GM12892 (cell line): ENCODE data around the gene GRXCR1.

Experiments used
- DNase-seq: peaks from one replicate; pipeline ENCODE4 v3.0.0; 2011; ENCODE audit not compliant: insufficient read length
- FAIRE-seq: peaks from 2 replicates; lab custom pipeline; 2011; peaks lifted over from hg19 to GRCh38; lab: Jason Lieb, UNC
- POLR2A ChIP-seq: IDR thresholded peaks from 2 replicates; pipeline ENCODE4 v1.6.1; 2011; ENCODE audit warnings: low read depth, low read length, control low read depth
- POLR2AphosphoS5 ChIP-seq: IDR thresholded peaks from 2 replicates; pipeline ENCODE4 v1.6.1; 2011; ENCODE audit warnings: low read depth, low read length, control low read depth
- TAF1 ChIP-seq: IDR thresholded peaks from 2 replicates; pipeline ENCODE4 v1.6.1; 2011; ENCODE audit warnings: low read depth, mild to moderate bottlenecking, control low read depth, low read length, borderline replicate concordance

The GRXCR1 gene

GRCh38 chr4:42953321-42953720 is 60.8 kb downstream of the GRXCR1 start:
- FAIRE-seq, result no peak
- no peak for TF ChIP-seq POLR2AphosphoS5
- TF ChIP-seq POLR2A, result no peak
- no peak for TF ChIP-seq TAF1
- DNase-seq, result no peak

GRCh38 chr4:42954963-42955669 is 62.6 kb downstream of the GRXCR1 start:
- no peak for FAIRE-seq
- no peak for DNase-seq
- no peak for TF ChIP-seq POLR2AphosphoS5
- no peak for TF ChIP-seq POLR2A
- TF ChIP-seq TAF1, result no peak

- FAIRE-seq, result no peak
- no peak for TF ChIP-seq POLR2A
- TF ChIP-seq TAF1, result no peak
- TF ChIP-seq POLR2AphosphoS5, result no peak
- DNase-seq, result no peak
Measured at GRCh38 chr4:42955746-42956505, 63.4 kb downstream of the GRXCR1 start.

- FAIRE-seq (no peak), DNase-seq (no peak)
- TF ChIP-seq POLR2A (no peak), TAF1 (no peak), POLR2AphosphoS5 (no peak)
Measured at GRCh38 chr4:42965326-42965725, 72.8 kb downstream of the GRXCR1 start.

GRCh38 chr4:42985976-42986375 is 93.5 kb downstream of the GRXCR1 start:
- FAIRE-seq (no peak), DNase-seq (no peak)
- TF ChIP-seq TAF1 (no peak), POLR2AphosphoS5 (no peak), POLR2A (no peak)

- TF ChIP-seq POLR2A (no peak), TAF1 (no peak), POLR2AphosphoS5 (no peak)
- DNase-seq (no peak), FAIRE-seq (peak; percentile 51)
Measured at GRCh38 chr4:42995343-42995944, 102.9 kb downstream of the GRXCR1 start.

GRCh38 chr4:43008793-43009192 is 116.3 kb downstream of the GRXCR1 start:
- FAIRE-seq, result no peak
- TF ChIP-seq POLR2AphosphoS5, result no peak
- TF ChIP-seq POLR2A, result no peak
- TF ChIP-seq TAF1, result no peak

GRCh38 chr4:43014256-43014655 is 121.7 kb downstream of the GRXCR1 start:
- DNase-seq, result no peak

More at GRCh38 chr4:43008793-43009192, 116.3 kb downstream of the GRXCR1 start:
- no peak for DNase-seq

GRCh38 chr4:43041632-43042031 is 149.1 kb downstream of the GRXCR1 start:
- TF ChIP-seq TAF1 (no peak), POLR2AphosphoS5 (no peak), POLR2A (no peak)
- FAIRE-seq (no peak), DNase-seq (no peak)

More at GRCh38 chr4:43014256-43014655, 121.7 kb downstream of the GRXCR1 start:
- FAIRE-seq, result no peak
- TF ChIP-seq TAF1 (no peak), POLR2AphosphoS5 (no peak), POLR2A (no peak)

GRCh38 chr4:43047058-43047457 is 154.5 kb downstream of the GRXCR1 start:
- TF ChIP-seq POLR2AphosphoS5, result no peak
- TF ChIP-seq POLR2A, result no peak
- TF ChIP-seq TAF1, result no peak
- FAIRE-seq (no peak), DNase-seq (no peak)

- DNase-seq, result no peak
- TF ChIP-seq TAF1 (no peak), POLR2AphosphoS5 (no peak), POLR2A (no peak)
- FAIRE-seq, result no peak
Measured at GRCh38 chr4:43048570-43048969, 156.1 kb downstream of the GRXCR1 start.

GRCh38 chr4:43049326-43049725 is 156.8 kb downstream of the GRXCR1 start:
- DNase-seq, result no peak
- no peak for TF ChIP-seq POLR2A
- no peak for TF ChIP-seq POLR2AphosphoS5
- no peak for TF ChIP-seq TAF1

More at GRCh38 chr4:43049326-43049725, 156.8 kb downstream of the GRXCR1 start:
- FAIRE-seq, result no peak
